HG03354 (cell line): ENCODE data around the gene CYLD.

Experiments
- ATAC-seq: cut with Tn5 transposase; IDR thresholded peaks from one replicate; pipeline ENCODE4 v1.9.1; 2021; ENCODE audit warnings: mild to moderate bottlenecking; ENCODE audit not compliant: unreplicated experiment, poor library complexity, severe bottlenecking

The CYLD gene

DNA sequence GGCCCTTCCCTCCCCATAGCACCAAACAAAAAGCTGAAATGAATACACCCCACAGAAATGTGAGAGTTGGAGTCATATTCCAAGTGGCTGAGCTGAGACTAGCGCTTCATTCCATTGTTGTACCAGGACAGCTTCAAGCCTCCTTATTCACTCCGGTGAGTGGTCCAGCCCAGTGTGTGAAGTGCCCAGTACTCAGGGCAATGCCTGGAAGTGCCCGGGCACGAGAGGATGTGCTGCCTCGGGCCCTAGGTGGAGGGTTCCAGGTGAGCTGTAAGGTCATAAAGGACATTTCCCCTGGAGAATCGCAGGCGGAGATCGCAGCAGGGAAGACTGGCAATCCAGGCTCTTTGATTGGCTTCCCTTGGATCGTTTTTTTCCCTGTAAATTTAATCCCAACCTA is 5.4 kb upstream of the CYLD start:
- no peak for ATAC-seq

DNA sequence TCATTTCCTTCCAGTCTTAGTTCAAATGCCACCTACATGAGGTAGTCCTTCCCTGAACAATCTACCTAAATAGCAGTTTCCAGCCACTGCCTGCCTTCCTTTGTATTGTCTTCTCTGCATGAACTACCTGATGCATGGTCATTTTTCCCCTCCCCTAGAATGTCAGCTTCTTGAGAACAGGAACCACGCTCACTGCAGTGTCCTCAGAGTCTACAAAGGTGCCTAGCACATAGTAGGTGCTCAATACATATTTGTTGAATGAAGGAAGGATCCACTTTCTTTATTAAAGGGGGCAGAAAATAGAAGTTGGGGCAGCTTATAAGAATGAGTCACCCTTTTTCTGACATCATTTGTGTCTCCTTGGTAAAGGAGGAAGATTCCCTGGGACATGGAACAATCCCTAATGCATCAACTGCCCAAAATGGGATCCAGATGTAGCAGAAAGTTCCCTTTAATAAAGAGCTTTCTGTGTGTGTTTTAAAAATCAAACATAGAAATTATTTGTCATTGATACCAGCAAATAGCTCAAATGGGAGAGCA is 4.4 kb upstream of the CYLD start:
- no peak for ATAC-seq

DNA sequence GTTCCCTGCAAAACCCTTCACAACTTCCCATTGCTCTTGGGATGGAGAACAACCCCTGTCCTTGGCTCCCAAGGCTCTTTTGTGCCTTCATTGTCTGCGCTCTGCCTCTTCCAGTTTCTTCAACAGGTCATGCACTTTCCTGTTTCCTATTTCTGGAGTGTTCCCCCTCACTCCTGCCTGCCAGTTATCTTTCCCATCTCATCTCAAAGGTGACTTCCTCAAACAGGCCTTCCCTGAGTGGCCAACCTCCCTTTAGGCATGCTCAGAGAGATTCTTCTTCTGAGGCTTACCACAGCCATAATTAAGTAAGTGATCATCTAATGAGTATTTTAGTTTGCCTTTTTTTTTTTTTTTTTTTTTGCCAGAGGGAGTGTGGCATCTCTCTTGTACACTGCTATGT is 2.9 kb upstream of the CYLD start:
- no peak for ATAC-seq

DNA sequence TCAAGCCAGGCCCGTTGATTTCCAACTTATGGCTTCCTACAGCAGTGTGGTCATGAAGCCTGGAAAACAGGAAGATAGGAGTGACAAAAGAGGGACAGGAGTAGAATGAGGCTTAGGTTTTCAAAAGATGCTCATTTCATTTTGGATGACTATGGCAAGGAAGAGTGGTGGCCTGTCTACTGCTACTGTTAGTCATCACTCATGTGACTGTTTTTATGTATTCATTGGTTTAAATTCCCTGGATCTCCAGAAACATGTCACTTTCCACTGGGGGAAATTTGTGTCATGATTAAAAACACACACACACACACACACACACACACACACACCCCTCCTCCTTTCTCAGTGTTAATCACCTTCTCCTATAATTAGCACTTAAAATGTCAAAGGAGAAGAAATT is 1.1 kb upstream of the CYLD start:
- ATAC-seq, result no peak

DNA sequence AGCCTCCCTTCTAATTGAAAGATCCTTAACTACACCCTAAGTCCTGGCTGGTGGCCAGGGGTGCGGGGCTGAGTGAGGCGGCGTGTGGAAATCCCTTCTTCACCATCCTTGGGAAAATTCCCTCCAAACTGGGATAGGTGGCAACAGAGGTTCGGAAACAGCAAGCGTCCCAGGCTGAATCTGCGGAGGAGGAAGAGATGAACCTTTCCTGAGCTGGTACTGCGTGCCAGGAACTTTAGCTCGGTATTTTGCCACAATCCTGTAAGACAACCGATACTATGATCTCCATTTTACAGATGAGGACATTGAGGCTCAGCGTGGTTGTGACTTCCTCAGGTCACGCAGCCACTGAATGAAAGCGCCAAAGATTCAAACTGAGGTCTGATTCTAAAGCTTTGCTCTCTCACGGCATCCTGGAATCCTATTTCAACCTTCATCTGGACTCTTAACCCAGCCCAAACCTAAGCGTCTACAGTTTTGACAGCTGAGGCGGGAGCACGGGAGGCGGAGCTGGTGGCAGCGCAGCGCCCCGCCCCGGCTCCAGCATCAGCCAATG is 583 bp upstream of the CYLD start:
- ATAC-seq, result peak; percentile 1

DNA sequence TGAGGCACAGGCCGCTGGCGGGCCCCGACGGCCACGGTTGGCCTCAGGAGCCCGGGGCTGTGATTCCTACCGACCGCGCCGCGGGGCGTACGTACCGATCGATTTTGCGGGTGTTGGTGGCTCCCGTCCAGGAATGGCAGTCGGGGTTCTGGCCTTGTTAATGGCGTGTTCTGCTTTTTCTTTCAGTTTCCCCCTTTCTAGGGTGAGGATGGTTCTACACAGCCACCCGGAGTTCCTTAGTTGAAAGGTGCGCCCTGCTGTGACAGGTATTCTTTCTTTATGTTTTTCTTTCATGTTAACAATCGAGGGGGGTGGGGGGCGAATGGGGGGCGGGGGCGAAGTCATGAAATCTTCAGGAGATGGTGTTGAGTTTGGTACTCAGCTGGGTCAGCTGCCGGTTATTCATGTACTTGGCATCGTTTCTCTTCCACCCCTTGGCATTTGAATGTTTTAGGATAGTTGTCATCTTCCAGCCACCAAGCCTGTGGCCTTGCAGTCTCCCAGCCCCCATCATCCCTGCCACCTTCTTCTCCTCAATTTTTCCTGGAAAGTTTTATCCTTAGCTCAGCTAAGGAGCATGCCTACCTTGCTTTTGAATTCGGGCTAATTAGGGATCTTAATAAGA is 802 bp downstream of the CYLD start:
- ATAC-seq, result no peak

DNA sequence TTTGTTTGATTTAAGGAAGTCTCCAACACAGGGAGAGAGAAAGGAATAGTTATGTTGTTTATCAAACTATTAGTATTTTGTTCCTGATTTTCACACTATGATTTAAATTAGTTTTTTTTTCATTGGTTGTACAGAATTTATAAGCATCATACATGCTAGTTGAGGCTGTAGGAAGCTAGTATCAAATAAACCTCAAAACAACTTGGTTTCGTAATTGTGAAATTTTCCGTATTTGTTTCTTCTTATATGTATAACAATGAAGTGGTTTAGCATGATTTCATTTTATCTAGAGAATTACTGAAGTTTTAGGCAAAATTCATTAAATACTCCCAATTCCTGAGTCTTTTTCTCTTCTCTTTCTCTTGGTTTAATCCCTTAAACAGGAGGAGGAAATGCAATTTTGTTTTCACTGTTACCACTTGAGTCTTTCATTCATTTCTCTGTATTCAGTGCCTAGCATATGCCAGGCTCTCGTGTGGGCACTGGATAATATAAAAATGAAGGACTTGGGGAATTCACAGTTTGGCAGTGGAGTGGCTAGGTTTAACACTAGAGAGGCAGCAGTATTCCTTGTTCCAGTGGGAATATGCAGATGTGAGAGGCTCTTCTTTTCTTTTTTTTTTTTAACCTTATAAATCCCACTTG is 1.8 kb downstream of the CYLD start:
- no peak for ATAC-seq

DNA sequence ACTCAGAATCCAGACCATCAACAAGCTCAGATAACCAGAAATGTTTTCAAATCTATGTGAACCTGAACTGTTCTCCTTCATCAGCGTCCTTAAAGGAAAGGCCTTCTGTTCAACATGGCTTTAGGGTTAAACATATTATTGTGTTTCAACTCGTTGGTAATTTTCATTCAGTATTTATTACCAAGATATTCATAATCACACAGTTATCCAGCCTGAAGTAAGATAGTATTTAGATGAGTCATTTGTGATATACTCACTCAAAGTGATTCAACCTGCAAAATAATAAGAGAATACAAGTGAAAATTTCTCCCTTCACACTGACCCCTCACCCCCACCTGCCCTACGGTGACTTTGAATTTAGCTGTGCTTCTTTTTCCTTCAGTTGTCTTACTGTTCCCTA is 3.0 kb downstream of the CYLD start:
- ATAC-seq, result no peak

DNA sequence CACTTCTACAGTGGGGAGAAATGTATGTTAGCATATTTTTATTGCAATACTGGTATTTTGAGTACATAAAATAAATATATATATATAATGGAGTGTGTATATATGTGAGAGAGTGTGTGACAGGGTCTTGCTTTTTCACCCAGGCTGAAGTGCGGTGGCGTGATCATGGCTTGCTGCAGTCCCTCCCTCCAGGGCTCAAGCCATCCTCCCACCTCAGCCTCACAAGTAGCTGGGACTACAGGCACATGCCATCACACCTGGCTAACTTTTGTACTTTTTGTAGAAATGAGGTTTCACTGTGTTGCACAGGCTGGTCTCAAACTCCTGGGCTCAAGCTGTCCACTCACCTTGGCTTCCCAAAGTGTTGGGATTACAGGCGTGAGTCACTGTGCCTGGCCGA is 4.1 kb downstream of the CYLD start:
- no peak for ATAC-seq

DNA sequence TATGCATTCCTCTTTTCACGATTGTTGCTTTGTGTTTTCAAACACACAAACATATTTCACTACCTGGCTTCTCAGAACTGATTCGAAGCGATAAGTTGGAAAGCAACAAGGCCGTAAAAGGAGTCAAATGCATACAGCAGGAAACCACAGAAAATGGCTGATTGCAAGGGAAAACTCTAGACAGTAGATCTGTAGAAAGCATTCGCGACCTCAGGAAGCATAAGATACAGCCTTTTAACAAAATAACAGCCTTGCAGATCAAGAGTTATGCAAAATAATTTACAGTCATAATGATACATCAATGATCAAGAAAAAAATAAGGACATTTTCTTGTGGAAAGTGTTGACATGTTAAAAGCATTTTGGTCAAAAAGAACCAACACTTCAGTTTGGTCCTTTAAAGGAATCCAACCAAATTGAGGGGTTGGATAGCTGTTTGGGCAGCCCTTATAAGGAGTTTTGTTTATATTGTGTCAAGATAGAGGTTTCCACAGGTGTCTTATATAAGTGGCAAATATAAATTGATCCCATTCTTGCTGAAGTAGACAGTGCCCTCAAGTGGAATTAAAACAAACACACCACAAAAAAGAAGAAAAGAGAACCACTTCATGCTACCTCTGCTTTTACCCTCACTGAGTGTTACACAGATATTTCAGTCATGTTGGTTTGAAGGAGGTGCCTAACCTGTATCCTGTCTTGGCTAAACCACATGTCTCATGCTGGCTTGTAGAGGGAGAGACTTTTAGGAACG is 5.5 kb downstream of the CYLD start:
- ATAC-seq, result peak; percentile 79

DNA sequence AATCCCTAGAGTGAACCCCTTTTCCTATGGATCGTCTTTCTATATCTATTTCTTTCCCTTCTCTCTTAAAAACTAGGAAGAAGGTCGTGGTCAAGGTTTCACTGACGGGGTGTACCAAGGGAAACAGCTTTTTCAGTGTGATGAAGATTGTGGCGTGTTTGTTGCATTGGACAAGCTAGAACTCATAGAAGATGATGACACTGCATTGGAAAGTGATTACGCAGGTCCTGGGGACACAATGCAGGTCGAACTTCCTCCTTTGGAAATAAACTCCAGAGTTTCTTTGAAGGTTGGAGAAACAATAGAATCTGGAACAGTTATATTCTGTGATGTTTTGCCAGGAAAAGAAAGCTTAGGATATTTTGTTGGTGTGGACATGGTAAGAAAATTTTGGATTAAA is 9.6 kb downstream of the CYLD start:
- no peak for ATAC-seq

DNA sequence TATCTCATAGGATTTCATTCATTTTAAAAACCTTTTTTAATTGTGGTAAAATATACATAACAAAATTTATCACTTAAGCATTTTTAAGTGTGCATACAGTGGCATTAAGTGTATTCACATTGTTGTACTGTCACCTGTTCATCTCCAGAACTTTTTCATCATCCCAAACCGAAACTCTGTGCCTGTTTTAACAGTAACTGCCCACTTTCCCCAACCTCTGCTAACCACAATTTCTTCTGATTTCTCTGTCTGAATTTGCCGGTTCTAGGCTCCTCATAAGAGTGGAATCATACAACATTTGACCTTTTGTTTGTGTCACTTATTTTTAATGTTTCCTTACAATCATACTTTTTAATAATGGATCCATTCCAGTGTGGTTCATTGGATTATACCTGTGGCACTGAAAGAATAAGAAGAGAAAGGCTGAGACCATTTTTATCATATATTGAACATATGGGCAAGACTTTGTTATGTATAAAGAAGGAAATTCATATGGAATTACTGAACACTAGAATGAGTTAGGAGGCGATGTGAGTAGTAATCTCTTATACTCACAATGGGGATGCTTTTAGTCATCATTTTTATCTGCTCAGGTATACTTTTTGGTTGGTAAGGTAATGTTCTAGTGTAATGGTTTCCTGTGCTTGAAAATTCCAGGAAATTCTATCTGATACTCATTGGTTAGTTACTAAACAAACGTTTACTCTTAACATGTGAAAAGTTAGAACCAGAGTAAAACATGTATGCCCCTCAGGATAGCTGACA is 10.8 kb downstream of the CYLD start:
- no peak for ATAC-seq

DNA sequence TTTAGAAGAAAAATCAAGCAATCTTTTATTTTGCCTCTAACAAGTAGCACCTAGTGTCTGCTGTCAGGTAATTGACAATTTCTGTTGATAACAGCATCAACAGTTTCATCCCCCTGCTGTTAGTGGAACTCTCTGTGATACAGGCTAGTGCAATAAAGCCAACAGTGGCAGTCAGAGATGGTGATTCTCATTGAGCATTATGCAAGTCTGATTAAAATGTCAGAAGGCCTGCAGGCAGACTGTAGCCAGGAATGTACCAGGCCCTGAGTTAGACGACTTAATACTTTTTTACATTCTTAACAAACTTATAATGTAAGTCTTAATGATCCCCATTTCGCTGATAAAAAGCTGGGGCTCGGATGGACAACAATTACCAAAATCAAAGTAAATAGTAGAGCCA is 14.6 kb downstream of the CYLD start:
- no peak for ATAC-seq

DNA sequence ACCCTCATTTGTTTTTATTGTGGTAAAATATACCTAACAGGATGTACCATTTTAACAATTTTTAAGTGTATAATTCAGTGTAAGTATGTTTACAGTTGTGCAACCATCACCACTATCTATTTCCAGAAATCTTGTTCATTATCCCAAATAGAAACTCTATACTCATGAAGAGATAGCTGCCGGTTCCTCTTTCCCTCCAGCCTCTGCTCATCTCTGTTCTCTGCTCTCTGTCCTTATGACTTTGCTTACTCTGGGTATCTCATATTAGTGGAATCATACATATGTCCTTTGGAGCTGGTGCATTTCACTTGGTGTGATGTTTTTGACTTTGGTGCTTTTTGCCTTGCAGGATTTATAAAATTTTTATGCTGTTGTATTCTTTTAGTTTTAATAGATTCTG is 19.4 kb downstream of the CYLD start:
- ATAC-seq, result no peak

DNA sequence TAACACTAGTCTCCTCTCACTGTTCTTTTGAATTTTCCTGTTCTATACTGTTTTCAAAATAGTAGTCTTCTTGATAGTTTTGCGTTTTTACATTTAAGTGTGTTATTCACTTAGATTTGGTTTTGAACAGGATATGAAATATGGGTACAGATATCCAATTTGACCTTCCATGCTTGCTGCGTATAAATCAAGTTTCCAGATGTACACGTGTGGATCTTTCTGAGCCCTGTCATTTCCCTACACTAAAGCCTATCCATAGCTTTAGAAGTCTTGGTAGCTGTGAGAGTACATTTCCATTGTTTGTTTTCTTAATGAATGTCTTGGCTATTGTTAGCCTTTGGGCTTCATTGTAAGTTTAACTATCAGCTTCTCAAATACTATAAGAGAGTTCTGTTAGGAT is 20.4 kb downstream of the CYLD start:
- no peak for ATAC-seq

DNA sequence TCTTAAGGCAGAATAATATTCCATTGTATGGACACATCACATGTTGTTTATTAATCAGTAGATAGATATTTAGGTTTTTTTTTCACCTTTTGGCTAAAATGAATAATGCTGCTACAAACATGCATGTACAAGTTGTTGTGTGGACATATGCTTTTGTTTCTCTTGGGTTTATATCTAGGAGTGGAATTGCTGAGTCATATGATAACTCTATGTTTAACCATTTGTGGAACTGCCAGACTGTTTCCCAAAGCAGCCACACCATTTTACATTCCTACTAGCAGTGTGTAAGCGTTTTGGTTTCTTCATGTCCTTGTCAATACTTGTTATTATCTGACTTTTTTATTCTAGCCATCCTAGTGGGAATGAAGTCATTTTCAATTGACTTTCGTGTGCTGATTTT is 21.3 kb downstream of the CYLD start:
- no peak for ATAC-seq

DNA sequence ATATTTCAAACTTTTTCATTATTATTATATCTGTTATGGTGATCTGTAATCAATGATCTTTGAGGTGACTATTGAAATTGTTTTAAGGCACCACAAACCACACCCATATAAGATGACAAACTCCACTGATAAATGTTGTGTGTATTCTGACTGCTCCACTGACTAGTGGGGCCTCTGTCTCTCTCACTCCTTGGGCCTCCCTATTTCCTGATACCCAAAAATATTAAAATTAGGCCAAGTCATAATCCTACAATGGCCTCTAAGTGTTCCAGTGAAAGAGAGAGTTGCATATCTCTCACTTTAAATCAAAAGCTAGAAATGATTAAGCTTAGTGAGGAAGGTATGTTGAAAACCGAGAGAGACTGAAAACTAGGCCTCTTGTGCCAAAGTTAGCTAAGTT is 23.4 kb downstream of the CYLD start:
- ATAC-seq, result no peak

DNA sequence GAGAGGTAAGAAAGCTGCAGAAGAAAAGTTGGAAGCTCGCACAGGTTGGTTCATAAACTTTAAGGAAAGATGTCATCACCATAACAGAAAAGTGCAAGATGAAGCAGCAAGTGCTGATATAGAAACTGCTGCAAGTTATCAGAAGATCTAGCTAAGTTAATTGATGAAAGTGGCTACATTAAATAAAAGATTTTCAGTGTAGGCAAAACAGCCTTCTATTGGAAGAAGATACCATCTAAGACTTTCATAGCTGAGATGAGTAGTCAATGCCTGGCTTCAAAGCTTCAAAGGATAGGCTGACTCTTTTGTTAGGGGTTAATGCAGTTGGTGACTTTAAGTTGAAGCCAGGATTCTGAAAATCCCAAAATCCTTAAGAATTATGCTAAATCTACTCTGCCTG is 24.0 kb downstream of the CYLD start:
- ATAC-seq, result no peak

DNA sequence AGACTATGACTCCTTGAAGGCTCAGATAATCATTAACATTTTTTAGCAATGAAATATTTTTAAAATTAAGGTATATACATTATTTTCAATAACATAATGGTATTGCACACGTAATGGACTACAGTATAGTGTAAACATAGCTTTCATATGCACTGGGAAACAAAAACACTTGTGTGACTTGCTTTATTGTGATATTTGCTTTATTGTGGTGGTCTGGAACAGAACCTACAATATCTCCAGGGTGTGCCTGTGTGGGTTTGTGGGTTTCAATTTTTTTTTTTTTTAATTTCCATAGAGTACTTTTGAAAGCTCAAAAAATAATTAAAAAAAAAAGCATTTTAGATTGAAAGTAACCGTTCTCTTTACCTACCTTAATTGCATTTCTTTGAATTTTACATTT is 25.3 kb downstream of the CYLD start:
- ATAC-seq, result no peak

DNA sequence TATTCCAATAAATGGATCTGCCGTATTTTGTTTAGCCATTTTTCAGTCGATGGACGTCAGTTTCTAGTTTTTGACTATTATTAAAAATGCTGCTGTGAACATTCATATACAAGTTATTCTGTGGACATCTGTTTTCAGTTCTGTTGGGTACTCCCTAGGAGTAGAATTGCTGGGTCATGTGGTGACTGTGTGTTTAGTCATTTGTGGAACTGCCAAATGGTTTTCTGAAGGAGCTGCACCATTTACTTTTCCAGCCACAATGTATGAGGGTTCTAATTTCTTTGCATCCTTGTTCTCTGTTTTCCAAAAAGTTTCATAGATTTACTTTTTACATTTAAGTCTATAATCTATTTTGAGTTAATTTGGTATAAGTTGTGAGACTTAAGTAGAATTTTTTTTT is 29.5 kb downstream of the CYLD start:
- no peak for ATAC-seq
